Testis (tissue), 3 donors: ENCODE measurements around the gene GNAI2. TPM values are rescaled to one million over a fixed set of nuclear protein-coding genes. Genes with fewer than 3 reads are reported as not detected.

ENCODE experiments used
- DNase-seq: peaks from one replicate; pipeline ENCODE4 v3.0.0-alpha.2; 2019
- H3K27ac ChIP-seq, 2 donors: fragments of 200-600 bp; sonication (generic); one replicate each; pipeline ENCODE4 v1.5.1; 2019
- H3K27me3 ChIP-seq: fragments of 200-600 bp; sonication (generic); one replicate; pipeline ENCODE4 v1.5.1; 2019
- H3K36me3 ChIP-seq: fragments of 200-600 bp; sonication (generic); one replicate; pipeline ENCODE4 v1.5.1; 2017; ENCODE audit warnings: low read depth; ENCODE audit errors: missing control alignments
- H3K4me1 ChIP-seq: fragments of 200-600 bp; sonication (generic); one replicate; pipeline ENCODE4 v1.5.1; 2019
- H3K4me3 ChIP-seq, 2 donors: fragments of 200-600 bp; sonication (generic); one replicate each; pipeline ENCODE4 v1.5.1; 2017 to 2019
- H3K9me3 ChIP-seq: fragments of 200-600 bp; sonication (generic); one replicate; pipeline ENCODE4 v1.5.1; 2017
- CTCF ChIP-seq, 3 experiments: fragments of 450-650 bp in 2 of 3; fragments of 200-600 bp in 1 of 3; sonication (generic) in 1 of 3; IDR thresholded peaks; one replicate each; pipeline ENCODE4 v1.5.1; 2016 to 2019; ENCODE audit warnings: antibody characterized with exemption in 3 of 3, mild to moderate bottlenecking in 2 of 3, moderate library complexity in 1 of 3
- POLR2A ChIP-seq: fragments of 450-650 bp; IDR thresholded peaks from one replicate; pipeline ENCODE4 v1.6.1; 2017; ENCODE audit warnings: antibody characterized with exemption, mild to moderate bottlenecking, moderate library complexity
- WGBS, 2 donors: methylation state at CpG; one replicate each; pipeline ENCODE4 v1.1.5; 2018; 5-methylcytosine and 5-hydroxymethylcytosine counted together
- intact Hi-C: fragments of 100-400 bp; cut with DNase I; formaldehyde crosslinking; loops from one replicate; pipeline ENCODE4 v1.15.1; 2023; ENCODE audit warnings: low total_unique reads
- polyA plus RNA-seq: library from polyadenylated mRNA; stranded (reverse); fragments of 350-450 nt; fragmentation: Illumina TruSeq; extraction: RNeasy Lipid Tissue Mini Kit (QIAGEN cat#74804); gene quantifications from one replicate; pipeline ENCODE4 v1.2.3, GENCODE V29; 2014; ENCODE audit warnings: low read depth, low replicate concordance; ENCODE audit not compliant: insufficient read depth
- total RNA-seq, 2 donors: library from RNA; depleted of rRNA; stranded (reverse); fragments of >200 nt; gene quantifications; one replicate each; pipeline ENCODE4 v1.2.3, GENCODE V29; 2016

Gene GNAI2
- total and polyA plus RNA-seq, 3 donors from 2014 or later, result 238 to 343 (median 239) TPM

- intact Hi-C loops, result loop anchor here (10.0 kb wide), 1 partner anchor 78 kb away; the partner anchor contains the start of gene LSMEM2
Observed at GRCh38 chr3:50196253-50196801, 39.7 kb upstream of the GNAI2 start.

GRCh38 chr3:50201573-50202315 is 34.3 kb upstream of the GNAI2 start:
- no peak overlapping the region for H3K4me3 ChIP-seq
- whole genome bisulfite sequencing, 2 donors, result 90% methylated on average over 10 of the region's 10 CpGs; no CpG with 5 or more reads in 1 of the 2 donors
- no peak for TF ChIP-seq CTCF (IDR thresholded peaks at IDR 0.05)
- TF ChIP-seq POLR2A, result no peak
- no peak for DNase-seq
- H3K27me3 ChIP-seq, result no peaks in the 10 kb centered on the region
- no peaks in the 10 kb centered on the region for H3K36me3 ChIP-seq
- no peaks in the 10 kb centered on the region for H3K9me3 ChIP-seq
- no peak overlapping the region for H3K27ac ChIP-seq
- H3K4me1 ChIP-seq, result no peaks in the 10 kb centered on the region
- intact Hi-C loops, result no loop called here

More at GRCh38 chr3:50196253-50196801, 39.7 kb upstream of the GNAI2 start:
- 69 to 77% methylated on average over 2 to 6 of the region's 6 CpGs for WGBS, 2 donors
- no peak for DNase-seq
- peaks cover 9% of the 10 kb centered on the region for H3K4me1 ChIP-seq
- no peak overlapping the region for H3K4me3 ChIP-seq
- no peak overlapping the region for H3K27ac ChIP-seq
- no peaks in the 10 kb centered on the region for H3K9me3 ChIP-seq
- H3K36me3 ChIP-seq, result no peaks in the 10 kb centered on the region
- no peak for TF ChIP-seq CTCF (IDR thresholded peaks at IDR 0.05)
- no peak for TF ChIP-seq POLR2A
- peaks cover 3% of the 10 kb centered on the region for H3K27me3 ChIP-seq

DNA sequence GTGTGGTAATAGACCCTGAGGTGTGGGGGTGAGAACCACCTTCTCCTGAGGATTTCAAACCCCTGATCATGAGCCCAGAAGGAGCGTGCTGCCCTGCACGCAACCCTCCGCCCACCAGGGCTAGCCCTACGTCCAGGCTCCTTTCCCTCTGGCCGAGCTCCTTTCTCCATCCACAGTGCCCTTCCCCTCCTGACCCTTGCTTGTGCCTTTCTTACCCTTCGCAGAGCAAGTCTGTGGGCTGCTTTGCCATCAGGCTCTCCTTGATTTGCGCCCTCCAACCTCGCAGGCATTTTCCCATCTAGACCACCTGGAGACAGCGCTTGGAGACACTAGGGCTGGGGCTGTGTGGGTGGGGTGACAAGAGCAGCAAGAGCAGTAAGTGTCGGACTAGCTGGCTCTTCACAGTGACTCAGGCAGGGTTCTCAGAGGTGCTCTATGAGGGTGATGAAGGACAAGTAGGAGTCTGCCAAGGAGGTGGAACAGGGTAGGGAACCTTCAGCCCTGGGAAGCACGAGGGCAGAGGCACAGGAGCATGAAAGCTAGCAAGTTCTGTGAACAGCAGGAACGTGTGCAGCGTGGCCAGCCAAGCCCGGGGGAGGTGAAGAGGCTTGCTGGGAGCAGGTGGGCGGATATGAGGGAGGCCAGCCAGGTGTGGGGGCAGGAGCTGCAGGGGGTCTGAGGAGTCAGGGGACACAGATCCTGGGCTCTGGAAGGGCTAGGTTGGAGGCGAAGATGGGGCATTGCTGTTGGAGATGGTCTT is 33.5 kb upstream of the GNAI2 start:
- intact Hi-C loops, result no loop called here
- 73 to 83% methylated on average over 16 of the region's 16 CpGs for WGBS, 2 donors
- H3K27me3 ChIP-seq, result no peaks in the 10 kb centered on the region

DNA sequence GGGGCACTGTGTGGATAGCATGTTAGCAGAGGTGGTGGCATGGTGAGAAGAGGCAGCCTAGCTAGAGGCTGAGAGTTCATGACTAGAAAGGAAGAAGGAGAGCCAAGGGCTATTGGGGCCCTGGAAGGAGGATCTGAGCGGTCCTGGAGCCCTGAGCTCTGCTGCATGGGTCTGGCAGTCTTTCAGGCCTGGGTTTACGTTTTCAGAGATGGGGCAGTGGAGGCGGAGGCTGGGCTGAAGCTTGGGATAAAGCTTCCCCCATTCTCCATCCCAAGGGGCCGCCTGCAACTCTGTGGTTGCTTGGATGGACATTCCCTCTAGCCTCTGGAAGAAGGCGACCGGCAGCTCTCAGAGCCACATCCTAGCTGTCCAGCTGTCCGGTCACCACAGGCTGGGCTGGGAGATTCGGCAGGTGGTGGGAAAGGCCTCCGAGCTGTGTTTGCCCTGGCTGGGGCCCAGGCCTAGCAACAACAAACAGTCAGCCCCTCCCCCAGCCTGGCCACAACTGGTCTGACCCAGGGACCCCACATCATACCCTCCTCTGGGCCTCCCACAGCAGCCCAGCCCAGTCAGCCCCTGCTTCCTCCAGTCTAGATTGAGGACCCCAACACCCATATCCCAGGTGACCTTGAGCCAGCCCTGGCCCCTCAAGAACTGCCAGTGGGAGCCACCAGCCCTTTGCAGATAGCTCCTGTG is 32.7 kb upstream of the GNAI2 start:
- no peak for DNase-seq
- no peak for TF ChIP-seq POLR2A
- no peak for TF ChIP-seq CTCF (IDR thresholded peaks at IDR 0.05)
- Histone ChIP-seq H3K9me3 (no peaks in the 10 kb centered on the region), H3K27ac (no peak overlapping the region), H3K4me1 (no peaks in the 10 kb centered on the region), H3K27me3 (no peaks in the 10 kb centered on the region), H3K36me3 (no peaks in the 10 kb centered on the region), H3K4me3 (no peak overlapping the region)
- 63 to 75% methylated on average over 8 to 9 of the region's 9 CpGs for WGBS, 2 donors
- intact Hi-C loops, result no loop called here

More for the DNA sequence above, 33.5 kb upstream of the GNAI2 start:
- TF ChIP-seq POLR2A (no peak), CTCF (IDR thresholded peaks at IDR 0.05) (no peak)
- no peaks in the 10 kb centered on the region for H3K9me3 ChIP-seq
- no peak overlapping the region for H3K27ac ChIP-seq
- no peak for DNase-seq
- no peaks in the 10 kb centered on the region for H3K36me3 ChIP-seq
- H3K4me1 ChIP-seq, result no peaks in the 10 kb centered on the region
- no peak overlapping the region for H3K4me3 ChIP-seq
